OCI-LY7 (cell line): Measurements from ENCODE around the gene SLC6A15.

Source experiments
- EZH2phosphoT487 ChIP-seq: fragments of 200-600 bp; sonication (generic); IDR thresholded peaks from 2 replicates; pipeline ENCODE4 v1.6.1; 2018; ENCODE audit warnings: low read depth, borderline replicate concordance, mild to moderate bottlenecking, mixed run types, antibody characterized with exemption, low read length, moderate library complexity, mixed read lengths
- TF ChIP-seq, protein P1 (sequence below): fragments of 200-600 bp; sonication (generic); conservative IDR thresholded peaks from 2 replicates; pipeline ENCODE4 v1.5.1; 2014; ENCODE audit warnings: mild to moderate bottlenecking, antibody characterized with exemption, low read length, moderate library complexity, mixed read lengths

DNA sequence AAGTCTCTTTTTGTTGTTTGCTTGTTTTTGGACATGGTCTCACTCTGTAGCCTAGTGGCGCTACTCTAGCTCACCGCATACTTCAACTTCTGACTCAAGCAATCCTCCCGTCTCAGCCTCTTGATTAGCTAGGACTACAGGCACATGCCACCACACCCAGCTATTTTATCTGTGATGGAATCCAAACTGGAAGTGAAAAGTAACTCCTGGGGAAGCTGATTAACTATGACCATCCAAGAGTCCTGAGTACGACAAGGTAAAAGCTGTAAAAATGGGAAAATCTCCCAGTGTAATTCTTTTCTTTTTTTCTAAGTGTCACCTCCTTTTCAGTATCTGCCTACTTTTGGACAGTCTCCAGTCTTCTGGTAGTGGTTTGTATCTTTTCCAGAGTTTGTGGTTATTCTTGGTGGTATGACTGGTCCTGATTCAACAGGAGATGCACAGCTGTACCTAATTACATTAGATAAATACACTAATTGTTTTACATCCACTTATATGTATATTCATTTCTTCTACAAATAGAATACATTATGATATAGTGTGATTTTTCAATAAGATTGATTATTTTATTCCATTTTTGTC is 97.8 kb downstream of the SLC6A15 start:
- TF ChIP-seq, protein P1, sequence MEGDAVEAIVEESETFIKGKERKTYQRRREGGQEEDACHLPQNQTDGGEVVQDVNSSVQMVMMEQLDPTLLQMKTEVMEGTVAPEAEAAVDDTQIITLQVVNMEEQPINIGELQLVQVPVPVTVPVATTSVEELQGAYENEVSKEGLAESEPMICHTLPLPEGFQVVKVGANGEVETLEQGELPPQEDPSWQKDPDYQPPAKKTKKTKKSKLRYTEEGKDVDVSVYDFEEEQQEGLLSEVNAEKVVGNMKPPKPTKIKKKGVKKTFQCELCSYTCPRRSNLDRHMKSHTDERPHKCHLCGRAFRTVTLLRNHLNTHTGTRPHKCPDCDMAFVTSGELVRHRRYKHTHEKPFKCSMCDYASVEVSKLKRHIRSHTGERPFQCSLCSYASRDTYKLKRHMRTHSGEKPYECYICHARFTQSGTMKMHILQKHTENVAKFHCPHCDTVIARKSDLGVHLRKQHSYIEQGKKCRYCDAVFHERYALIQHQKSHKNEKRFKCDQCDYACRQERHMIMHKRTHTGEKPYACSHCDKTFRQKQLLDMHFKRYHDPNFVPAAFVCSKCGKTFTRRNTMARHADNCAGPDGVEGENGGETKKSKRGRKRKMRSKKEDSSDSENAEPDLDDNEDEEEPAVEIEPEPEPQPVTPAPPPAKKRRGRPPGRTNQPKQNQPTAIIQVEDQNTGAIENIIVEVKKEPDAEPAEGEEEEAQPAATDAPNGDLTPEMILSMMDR, result no peak
- no peak for TF ChIP-seq EZH2phosphoT487
